Erythroblast (primary cell): ENCODE data around the gene OR2V2.

ENCODE experiments used
- GATA1 ChIP-seq: IDR thresholded peaks from 2 replicates; pipeline ENCODE4 v1.6.1; 2011; ENCODE audit warnings: low read depth, mild to moderate bottlenecking, control low read depth, low read length, moderate library complexity
- POLR2A ChIP-seq: IDR thresholded peaks from 2 replicates; pipeline ENCODE4 v1.6.1; 2011; ENCODE audit warnings: mild to moderate bottlenecking, low read length

GRCh38 chr5:181153814-181154213 lies 6.4 kb downstream of the OR2V2 start:
- TF ChIP-seq POLR2A (no peak), GATA1 (no peak)
